Measurements from ENCODE around the gene JPT1. TPM values are rescaled to one million over a fixed set of nuclear protein-coding genes. Genes with fewer than 3 reads are reported as not detected.
A peak's percentile ranks its signal among the peaks of the same experiment; 100 is the strongest.

The JPT1 gene
- total and polyA plus RNA-seq, 2 experiments from 2014 or later, result 103 to 172 TPM

- Histone ChIP-seq H3K9me2 (replicated peaks; ENCODE audit: insufficient read depth) (no peaks in the 10 kb centered on the region), H3K79me2 (peaks cover 46% of the 10 kb centered on the region), H4K20me1 (ENCODE audit: insufficient read depth, poor library complexity, severe bottlenecking) (no peaks in the 10 kb centered on the region), H3K27me3 (no peaks in the 10 kb centered on the region), H3K4me2 (peak overlapping the region; percentile 91), H2AFZ (no peak overlapping the region), H3K36me3 (replicated peaks; ENCODE audit: insufficient read depth, low read depth) (no peaks in the 10 kb centered on the region), H3K4me1 (ENCODE audit: insufficient read depth) (peaks cover 55% of the 10 kb centered on the region), H3K27ac (peak overlapping the region; percentile 99), H3K9me3 (ENCODE audit: low read depth) (no peaks in the 10 kb centered on the region), H3K4me3 (no peak overlapping the region)
- no peak for TF ChIP-seq CTCF (IDR thresholded peaks at IDR 0.05; ENCODE audit: poor library complexity)
- no peak for TF ChIP-seq EZH2 (IDR thresholded peaks at IDR 0.05; ENCODE audit: borderline replicate concordance)
- DNase-seq (ENCODE audit: low spot score), result no peak
- 86% methylated on average over 18 of the region's 18 CpGs for WGBS (ENCODE audit: low lambda C conversion rate, missing lambda C conversion rate)
Observed at GRCh38 chr17:75093548-75094158, 60.7 kb downstream of the JPT1 start.

- Histone ChIP-seq H3K27ac (peak overlapping the region; percentile 99), H3K79me2 (peaks cover 51% of the 10 kb centered on the region), H4K20me1 (ENCODE audit: insufficient read depth, poor library complexity, severe bottlenecking) (no peaks in the 10 kb centered on the region), H3K27me3 (no peaks in the 10 kb centered on the region), H3K4me3 (no peak overlapping the region), H3K9me2 (replicated peaks; ENCODE audit: insufficient read depth) (no peaks in the 10 kb centered on the region), H3K4me2 (peak overlapping the region; percentile 91), H3K9me3 (ENCODE audit: low read depth) (no peaks in the 10 kb centered on the region), H3K36me3 (replicated peaks; ENCODE audit: insufficient read depth, low read depth) (no peaks in the 10 kb centered on the region), H2AFZ (no peak overlapping the region), H3K4me1 (ENCODE audit: insufficient read depth) (peaks cover 65% of the 10 kb centered on the region)
- 82% methylated on average over 10 of the region's 10 CpGs for WGBS (ENCODE audit: low lambda C conversion rate, missing lambda C conversion rate)
- no peak for TF ChIP-seq EZH2phosphoT487 (IDR thresholded peaks at IDR 0.05; ENCODE audit: low read depth, severe bottlenecking, unreplicated experiment)
- no peak for TF ChIP-seq EZH2 (IDR thresholded peaks at IDR 0.05; ENCODE audit: borderline replicate concordance)
- no peak for TF ChIP-seq CTCF (IDR thresholded peaks at IDR 0.05; ENCODE audit: poor library complexity)
- no peak for DNase-seq (ENCODE audit: low spot score)
Observed at GRCh38 chr17:75091855-75092327, 62.4 kb downstream of the JPT1 start.

GRCh38 chr17:75090871-75091854 lies 63.1 kb downstream of the JPT1 start:
- H3K9me2 ChIP-seq (replicated peaks; ENCODE audit: insufficient read depth), result no peaks in the 10 kb centered on the region

More at GRCh38 chr17:75090871-75091854, 63.1 kb downstream of the JPT1 start:
- Histone ChIP-seq H3K27me3 (no peaks in the 10 kb centered on the region), H2AFZ (no peak overlapping the region), H3K4me1 (ENCODE audit: insufficient read depth) (peaks cover 70% of the 10 kb centered on the region), H3K27ac (peak overlapping the region; percentile 99), H4K20me1 (ENCODE audit: insufficient read depth, poor library complexity, severe bottlenecking) (no peaks in the 10 kb centered on the region), H3K79me2 (peaks cover 51% of the 10 kb centered on the region), H3K4me2 (peak overlapping the region; percentile 91), H3K4me3 (no peak overlapping the region), H3K36me3 (replicated peaks; ENCODE audit: insufficient read depth, low read depth) (no peaks in the 10 kb centered on the region), H3K9me3 (ENCODE audit: low read depth) (no peaks in the 10 kb centered on the region)
- no peak for DNase-seq (ENCODE audit: low spot score)
- TF ChIP-seq EZH2phosphoT487 (IDR thresholded peaks at IDR 0.05; ENCODE audit: low read depth, severe bottlenecking, unreplicated experiment), result no peak
- TF ChIP-seq EZH2 (IDR thresholded peaks at IDR 0.05; ENCODE audit: borderline replicate concordance), result no peak
- TF ChIP-seq CTCF (IDR thresholded peaks at IDR 0.05; ENCODE audit: poor library complexity), result no peak
- 52% methylated on average over 15 of the region's 19 CpGs for WGBS (ENCODE audit: low lambda C conversion rate, missing lambda C conversion rate)
